ENCODE data around the gene ZNF649. TPM values are rescaled to one million over a fixed set of nuclear protein-coding genes. Genes with fewer than 3 reads are reported as not detected.
"Not testable (repeated sequence)": the region's sequence is repeated elsewhere in the genome, so short reads cannot be mapped to it uniquely, and the experiment has no call there.

ZNF649 gene
- 8.6 TPM for total RNA-seq
- long read RNA-seq, transcript ZNF649-201 (5 exons, 3,197 nt): major isoform, 12 of 12 reads
- long read RNA-seq, partial matches to known transcripts: 0 of 12 reads
- long read RNA-seq, other reads (novel, unspliced or antisense): 0 of 12 reads

GRCh38 chr19:51904331-51905165, at the start of gene ZNF649:
Gene ZNF649 (minus strand): TSS chr19:51905017. CDS start chr19:51900107, 4,910 bp downstream.
- intact Hi-C loops (cut with DNase I): loop anchor here (1.0 kb wide), 1 partner anchor 22 kb away; no protein-coding TSS in a partner anchor
- DNase-seq (ENCODE audit: low spot score): peak; percentile 92

- intact Hi-C loops (cut with DNase I): no loop called here
- peak; percentile 78 for DNase-seq (ENCODE audit: low spot score)
Measured at GRCh38 chr19:51948975-51949374, 44.2 kb upstream of the ZNF649 start.

- intact Hi-C loops (cut with DNase I): no loop called here
- no peak for DNase-seq (ENCODE audit: low spot score)
Measured at GRCh38 chr19:51946602-51947001, 41.8 kb upstream of the ZNF649 start.

DNA sequence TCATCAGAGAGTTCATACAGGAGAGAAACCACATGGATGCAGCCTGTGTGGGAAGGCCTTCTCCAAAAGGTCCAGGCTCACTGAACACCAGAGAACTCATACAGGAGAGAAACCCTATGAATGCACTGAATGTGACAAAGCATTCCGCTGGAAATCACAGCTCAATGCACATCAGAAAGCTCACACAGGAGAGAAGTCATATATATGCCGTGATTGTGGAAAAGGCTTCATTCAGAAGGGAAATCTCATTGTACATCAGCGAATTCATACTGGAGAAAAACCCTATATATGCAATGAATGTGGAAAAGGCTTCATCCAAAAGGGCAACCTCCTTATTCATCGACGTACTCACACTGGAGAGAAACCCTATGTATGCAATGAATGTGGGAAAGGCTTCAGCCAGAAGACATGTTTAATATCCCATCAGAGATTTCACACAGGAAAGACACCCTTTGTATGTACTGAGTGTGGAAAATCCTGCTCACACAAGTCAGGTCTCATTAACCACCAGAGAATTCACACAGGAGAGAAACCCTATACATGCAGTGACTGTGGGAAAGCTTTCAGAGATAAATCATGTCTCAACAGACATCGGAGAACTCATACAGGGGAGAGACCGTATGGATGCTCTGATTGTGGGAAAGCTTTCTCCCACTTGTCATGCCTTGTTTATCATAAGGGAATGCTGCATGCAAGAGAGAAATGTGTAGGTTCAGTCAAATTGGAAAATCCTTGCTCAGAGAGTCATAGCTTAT, 40.2 kb upstream of the ZNF649 start:
- no peak for DNase-seq (ENCODE audit: low spot score)
- intact Hi-C loops (cut with DNase I): no loop called here

- no peak for DNase-seq (ENCODE audit: low spot score)
- intact Hi-C loops (cut with DNase I): no loop called here
Measured at GRCh38 chr19:51938936-51939335, 34.1 kb upstream of the ZNF649 start.

DNA sequence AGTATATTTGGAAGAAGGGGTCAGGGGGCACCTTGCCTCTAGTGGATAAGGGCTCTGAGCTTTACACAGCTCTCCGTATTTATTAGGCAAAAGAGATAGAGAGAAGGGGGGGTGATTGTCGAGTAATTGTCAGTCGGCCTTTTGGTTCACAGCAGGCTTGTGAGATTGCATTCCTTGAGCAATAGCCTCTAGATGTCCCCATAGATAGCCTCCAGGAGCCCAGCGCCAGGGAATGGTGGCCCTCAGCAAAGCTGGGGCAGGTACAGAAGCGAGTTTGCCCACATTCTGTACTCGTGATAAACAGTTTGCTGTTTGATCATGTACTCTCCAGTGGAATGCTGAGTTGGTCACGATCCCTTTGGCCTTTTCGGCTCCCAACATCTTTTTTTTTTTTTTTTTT, 27.1 kb upstream of the ZNF649 start:
- DNase-seq (ENCODE audit: low spot score): no peak
- intact Hi-C loops (cut with DNase I): no loop called here

DNA sequence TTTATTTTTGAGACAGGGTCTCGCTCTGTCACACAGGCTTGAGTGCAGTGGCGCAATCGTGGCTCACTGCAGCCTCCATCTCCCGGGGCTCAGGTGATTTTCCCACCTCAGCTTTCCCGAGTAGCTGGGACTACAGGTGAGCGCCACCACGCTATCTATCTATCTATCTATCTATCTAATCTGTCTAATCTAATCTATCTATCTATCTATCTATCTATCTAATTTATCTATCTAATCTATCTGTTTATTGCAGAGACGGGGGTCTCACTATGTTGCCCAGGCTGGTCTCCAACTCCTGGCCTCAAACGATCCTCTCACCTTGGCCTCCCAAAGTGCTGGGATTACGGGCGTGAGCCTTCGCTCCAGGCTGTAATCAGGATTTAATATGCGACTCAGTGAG, 23.0 kb upstream of the ZNF649 start:
- intact Hi-C loops (cut with DNase I): loop anchor here (1.0 kb wide), 1 partner anchor 58 kb away; the partner anchor contains the start of gene ZNF350
- no peak for DNase-seq (ENCODE audit: low spot score)

DNA sequence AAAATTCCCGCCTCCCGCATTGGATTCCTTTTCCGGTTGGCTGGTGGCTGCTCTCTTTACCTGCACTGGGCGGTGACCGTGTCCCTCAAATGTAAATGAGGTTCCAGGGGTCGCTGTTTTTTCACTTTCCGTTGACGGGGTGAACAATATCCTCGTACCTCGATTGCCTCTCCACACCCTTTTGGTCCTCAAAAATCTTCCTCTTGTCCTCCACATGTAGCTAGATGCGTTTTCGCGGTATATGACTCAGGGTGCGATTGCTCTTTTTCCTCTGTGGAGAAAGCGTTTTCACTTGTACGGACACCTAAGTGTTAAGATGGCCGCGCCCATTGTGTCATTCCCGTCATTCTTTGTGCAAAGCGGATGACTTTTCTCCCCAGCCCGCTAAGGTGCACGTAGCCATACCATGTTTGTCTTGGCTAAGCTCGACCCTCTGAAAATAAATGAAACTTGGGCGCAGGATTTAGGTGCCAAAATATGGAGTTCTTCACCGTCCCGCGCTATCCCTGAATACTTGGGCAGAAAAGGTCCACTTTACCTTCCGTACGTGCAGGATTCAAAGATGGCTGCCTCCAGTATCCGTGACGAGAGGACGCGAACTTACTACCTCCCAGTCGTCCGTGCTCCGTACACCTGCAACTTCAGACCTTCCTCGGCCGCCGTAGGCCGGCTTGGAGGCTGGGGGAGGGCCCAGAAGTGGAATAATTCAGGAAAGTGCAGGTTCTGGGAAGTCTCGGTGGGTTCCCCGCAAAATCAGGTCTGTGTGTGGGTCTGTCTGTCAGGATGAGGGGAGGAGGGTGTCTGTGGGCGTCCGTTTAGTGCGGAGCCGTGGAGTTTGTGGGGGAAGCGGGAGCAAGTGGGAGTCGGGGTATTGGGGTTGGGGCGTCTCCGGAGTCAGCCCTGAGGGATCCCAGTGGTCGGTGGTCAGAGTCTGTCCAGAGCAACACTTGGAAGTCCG, 22.2 kb upstream of the ZNF649 start, which contains the start of gene ZNF613:
TSS of gene ZNF613 (plus strand) at position 689 of the 958 bp plus-strand sequence. CDS start 8,749 bp downstream, outside the sequence.
- intact Hi-C loops (cut with DNase I): loop anchor here (1.0 kb wide), 2 partner anchors 22 to 59 kb away; partner anchors contain the start of genes ZNF350 and ZNF649
- peak; percentile 94 for DNase-seq (ENCODE audit: low spot score)

DNA sequence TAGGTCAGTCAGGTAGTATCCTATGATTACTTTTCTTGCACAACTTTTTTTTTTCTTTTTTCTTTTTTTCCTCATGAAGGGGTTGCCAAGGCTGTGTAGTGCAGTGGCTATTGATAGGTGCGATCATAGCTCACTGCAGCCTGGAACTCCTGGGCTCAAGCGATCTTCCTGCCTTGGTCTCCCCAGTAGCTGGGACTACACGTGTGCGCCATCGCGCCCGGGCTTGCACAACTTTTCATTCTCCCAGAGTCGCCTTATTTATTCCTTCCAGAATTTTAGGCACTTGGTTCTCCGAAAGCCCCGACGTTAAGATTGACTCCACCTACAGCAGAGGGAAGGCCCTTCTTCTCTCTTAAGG, 21.6 kb upstream of the ZNF649 start:
- DNase-seq (ENCODE audit: low spot score): no peak

GRCh38 chr19:51921949-51922348, 17.1 kb upstream of the ZNF649 start:
- DNase-seq (ENCODE audit: low spot score): no peak
- intact Hi-C loops (cut with DNase I): no loop called here

More for the DNA sequence above, 21.6 kb upstream of the ZNF649 start:
- intact Hi-C loops (cut with DNase I): loop anchor here (1.0 kb wide), 1 partner anchor 21 kb away; the partner anchor contains the start of gene ZNF649

DNA sequence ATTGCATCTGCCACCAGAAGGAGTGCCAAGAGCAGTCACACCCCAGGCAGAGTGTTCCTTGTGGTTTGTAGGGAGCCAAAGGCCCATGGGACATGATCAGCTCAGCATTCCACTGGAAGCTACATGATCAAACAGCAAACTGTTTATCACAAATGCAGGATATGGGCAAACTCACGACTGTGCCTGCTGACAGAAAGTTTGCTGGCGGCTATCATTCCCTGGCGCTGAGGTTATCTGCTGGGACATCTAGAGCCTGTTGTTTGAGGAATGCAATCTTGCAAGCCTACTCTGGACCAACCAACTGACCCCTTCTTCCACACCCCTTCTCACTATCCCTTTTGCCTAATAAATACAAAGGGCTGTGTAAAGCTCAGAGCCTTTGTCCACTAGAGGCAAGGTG, 14.8 kb upstream of the ZNF649 start:
- DNase-seq (ENCODE audit: low spot score): no peak
- intact Hi-C loops (cut with DNase I): no loop called here

DNA sequence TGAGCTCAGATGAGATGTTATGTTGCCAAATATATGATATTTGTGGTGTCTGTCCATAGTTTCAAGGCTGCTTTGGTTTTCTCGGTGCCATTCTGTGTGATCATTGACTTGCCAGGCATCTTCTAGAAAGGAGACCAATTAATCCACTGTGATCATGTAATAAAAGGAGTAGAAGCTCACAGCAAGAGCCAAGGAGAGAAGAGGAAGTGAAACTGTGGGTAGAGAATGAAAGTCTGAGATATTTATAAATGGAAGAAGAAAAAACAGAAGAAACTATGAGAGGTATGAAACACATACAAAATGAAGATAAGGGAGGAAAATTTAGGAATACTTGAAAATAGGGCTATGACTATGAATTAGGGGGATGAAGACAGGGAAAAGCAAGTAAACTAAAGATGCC, 11.3 kb upstream of the ZNF649 start:
- no peak for DNase-seq (ENCODE audit: low spot score)
- intact Hi-C loops (cut with DNase I): no loop called here

- intact Hi-C loops (cut with DNase I): no loop called here
- DNase-seq (ENCODE audit: low spot score): no peak
Measured at GRCh38 chr19:51915324-51915867, 10.6 kb upstream of the ZNF649 start.

DNA sequence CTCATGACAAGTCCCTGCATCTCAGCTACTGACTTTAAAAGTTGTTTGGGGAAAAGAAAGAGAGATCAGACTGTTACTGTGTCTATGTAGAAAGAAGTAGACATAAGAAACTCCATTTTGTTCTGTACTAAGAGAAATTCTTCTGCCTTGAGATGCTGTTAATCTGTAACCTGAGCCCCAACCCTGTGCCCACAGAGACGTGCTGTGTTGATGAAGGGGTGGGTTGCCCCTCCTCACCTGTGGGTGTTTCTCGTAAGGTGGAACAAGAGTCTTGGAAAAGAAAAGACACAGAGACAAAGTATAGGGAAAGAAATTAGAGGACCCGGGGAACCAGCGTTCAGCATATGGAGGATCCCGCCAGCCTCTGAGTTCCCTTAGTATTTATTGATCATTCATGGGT, 3.2 kb upstream of the ZNF649 start:
- intact Hi-C loops (cut with DNase I); DNase-seq (ENCODE audit: low spot score): not testable (repeated sequence)

- intact Hi-C loops (cut with DNase I); DNase-seq (ENCODE audit: low spot score): not testable (repeated sequence)
Measured at GRCh38 chr19:51906108-51906507, 1.3 kb upstream of the ZNF649 start.

DNA sequence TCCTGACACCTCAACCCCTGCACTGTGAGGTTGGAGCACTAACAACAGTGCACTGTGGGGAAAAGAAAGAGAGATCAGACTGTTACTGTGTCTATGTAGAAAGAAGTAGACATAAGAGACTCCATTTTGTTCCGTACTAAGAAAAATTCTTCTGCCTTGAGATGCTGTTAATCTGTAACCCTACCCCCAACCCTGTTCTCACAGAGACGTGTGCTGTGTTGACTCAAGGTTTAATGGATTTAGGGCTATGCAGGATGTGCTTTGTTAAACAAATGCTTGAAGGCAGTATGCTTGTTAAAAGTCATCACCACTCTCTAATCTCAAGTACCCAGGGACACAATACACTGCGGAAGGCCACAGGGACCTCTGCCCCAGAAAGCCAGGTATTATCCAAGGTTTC, 822 bp upstream of the ZNF649 start:
- intact Hi-C loops (cut with DNase I): loop anchor here (1.0 kb wide), 1 partner anchor 21 kb away; no protein-coding TSS in a partner anchor
- not testable (repeated sequence) for DNase-seq (ENCODE audit: low spot score)

- intact Hi-C loops (cut with DNase I): loop anchor here (1.0 kb wide), 1 partner anchor 21 kb away; no protein-coding TSS in a partner anchor
Measured at GRCh38 chr19:51905206-51905605, 389 bp upstream of the ZNF649 start.

DNA sequence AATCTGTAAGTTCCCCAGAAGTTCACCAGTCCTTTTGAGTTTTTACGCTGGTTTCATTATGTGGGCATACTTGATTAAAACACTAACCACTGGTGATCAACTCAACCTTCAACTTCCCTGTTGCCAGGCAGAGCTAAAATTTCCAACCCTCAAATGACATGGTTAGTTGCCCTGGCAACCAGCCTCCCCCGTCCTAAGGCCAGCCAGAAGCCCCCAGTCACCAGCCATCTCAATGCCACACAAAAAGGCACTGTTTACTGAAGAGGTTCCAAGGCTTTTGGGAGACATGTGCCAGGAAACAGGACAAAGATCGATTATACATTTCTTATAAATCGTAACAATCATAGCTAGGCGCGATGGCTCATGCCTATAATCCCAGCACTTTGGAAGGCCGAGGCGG, 1.6 kb downstream of the ZNF649 start:
- DNase-seq (ENCODE audit: low spot score): no peak
- intact Hi-C loops (cut with DNase I): no loop called here

More at GRCh38 chr19:51905206-51905605, 389 bp upstream of the ZNF649 start:
- no peak for DNase-seq (ENCODE audit: low spot score)

GRCh38 chr19:51901860-51902259, 3.0 kb downstream of the ZNF649 start:
- intact Hi-C loops (cut with DNase I): no loop called here
- no peak for DNase-seq (ENCODE audit: low spot score)

Data from cardiac septum (tissue), 1 donor.